HCT116 (cell line): ENCODE data around the gene SPATS1. TPM values are rescaled to one million over a fixed set of nuclear protein-coding genes. Genes with fewer than 3 reads are reported as not detected.

Source experiments
- ATAC-seq: fragments of 200-7000 bp; cut with Tn5 transposase; 2 replicates; pipeline ENCODE4 v1.9.1; 2020; ENCODE audit warnings: mild to moderate bottlenecking, moderate library complexity
- BruUV-seq: library from RNA; stranded (reverse); fragments of 400-500 nt; replicated peaks from 2 replicates; lab custom pipeline; 2021; lab: Mats Ljungman, UMichigan
- CTCF ChIA-PET: fragments of 300-600 bp; sonication (Branson Sonifier 250); formaldehyde crosslinking; loops from one replicate; lab custom pipeline; 2021; ENCODE audit warnings: antibody characterized with exemption; lab: Charles Lee
- POLR2A ChIA-PET: fragments of 300-600, 350-600 bp; sonication (Branson Sonifier 250); formaldehyde crosslinking; loops from one replicate; lab custom pipeline; 2021; ENCODE audit warnings: antibody characterized with exemption; lab: Charles Lee
- RAD21 ChIA-PET, 2 experiments: fragments of 300-600 bp; sonication (Branson Sonifier 250); formaldehyde crosslinking; loops; one replicate each; lab custom pipeline; 2023; ENCODE audit warnings: low total read pairs in 2 of 2; ENCODE audit not compliant: uncharacterized antibody in 2 of 2, unreplicated experiment in 2 of 2, low non-redundant PET in 1 of 2; lab: Charles Lee
- DNase-seq: peaks from one replicate; pipeline ENCODE4 v3.0.0-alpha.2; 2010; ENCODE audit warnings: low read depth, low spot score
- H2AFZ ChIP-seq: fragments of 200-600 bp; shearing (Covaris generic), sonication (generic); 2 replicates; pipeline ENCODE4 v1.6.1; 2017; ENCODE audit warnings: low read depth, mixed run types, mixed read lengths, antibody characterized with exemption, low read length; ENCODE audit not compliant: poor library complexity, severe bottlenecking
- H3K27ac ChIP-seq: 2 replicates; pipeline ENCODE4 v1.5.1; 2012; ENCODE audit warnings: low read depth, low read length
- H3K27me3 ChIP-seq: fragments of 200-600 bp; sonication (generic); 2 replicates; pipeline ENCODE4 v1.6.1; 2016; ENCODE audit warnings: mixed run types, low read length, mixed read lengths; ENCODE audit not compliant: insufficient read depth
- H3K36me3 ChIP-seq, 2 experiments: fragments of 200-500 bp in 1 of 2; fragments of 200-600 bp in 1 of 2; sonication (Bioruptor generic) in 1 of 2; sonication (generic) in 1 of 2; 2 replicates each; pipeline versions ENCODE4 v1.5.1 to v1.6.1; 2014 to 2016; ENCODE audit warnings: low read length in 2 of 2, inconsistent platforms in 1 of 2, mixed read lengths in 1 of 2, mixed run types in 1 of 2; ENCODE audit not compliant: insufficient read depth in 2 of 2, control insufficient read depth in 1 of 2
- H3K4me1 ChIP-seq, 2 experiments: fragments of 200-600 bp in 1 of 2; sonication (generic) in 1 of 2; 2 replicates each; pipeline versions ENCODE4 v1.5.1 to v1.6.1; 2012 to 2017; ENCODE audit warnings: low read length in 2 of 2, inconsistent platforms in 1 of 2, mild to moderate bottlenecking in 1 of 2, mixed read lengths in 1 of 2, mixed run types in 1 of 2, moderate library complexity in 1 of 2; ENCODE audit not compliant: insufficient read depth in 2 of 2, control insufficient read depth in 1 of 2
- H3K4me2 ChIP-seq: fragments of 200-600 bp; sonication (generic); 2 replicates; pipeline ENCODE4 v1.6.1; 2017; ENCODE audit warnings: mixed run types, low read length, mixed read lengths
- H3K4me3 ChIP-seq, 2 experiments: fragments of 200-600 bp in 1 of 2; sonication (generic) in 1 of 2; replicated peaks in 1 of 2; 2 replicates each; pipeline ENCODE4 v1.5.1; 2011 to 2016; ENCODE audit warnings: low read length in 2 of 2, control low read depth in 1 of 2, low read depth in 1 of 2, mild to moderate bottlenecking in 1 of 2, mixed read lengths in 1 of 2, mixed run types in 1 of 2
- H3K79me2 ChIP-seq: fragments of 200-600 bp; sonication (generic); 2 replicates; pipeline ENCODE4 v1.6.1; 2017; ENCODE audit warnings: mild to moderate bottlenecking, mixed run types, low read length, moderate library complexity, mixed read lengths; ENCODE audit not compliant: insufficient read depth
- H3K9ac ChIP-seq: fragments of 200-600 bp; sonication (generic); 2 replicates; pipeline ENCODE4 v1.6.1; 2016; ENCODE audit warnings: low read length, mixed read lengths
- H3K9me2 ChIP-seq: fragments of 200-600 bp; sonication (generic), shearing (Covaris generic); 2 replicates; pipeline ENCODE4 v1.6.1; 2017; ENCODE audit warnings: mixed run types, mild to moderate bottlenecking, moderate library complexity; ENCODE audit not compliant: insufficient read depth
- H3K9me3 ChIP-seq, 2 experiments: fragments of 200-500 bp in 1 of 2; fragments of 200-600 bp in 1 of 2; sonication (Bioruptor generic) in 1 of 2; sonication (generic) in 1 of 2; 2 replicates each; pipeline ENCODE4 v1.6.1; 2014 to 2017; ENCODE audit warnings: low read length in 2 of 2, mixed read lengths in 2 of 2, inconsistent platforms in 1 of 2, low read depth in 1 of 2, mild to moderate bottlenecking in 1 of 2, mixed run types in 1 of 2, moderate library complexity in 1 of 2; ENCODE audit not compliant: control insufficient read depth in 1 of 2, insufficient read depth in 1 of 2
- H4K20me1 ChIP-seq: fragments of 200-600 bp; sonication (generic), shearing (Covaris generic); 2 replicates; pipeline ENCODE4 v1.6.1; 2017; ENCODE audit warnings: mixed run types, mild to moderate bottlenecking, moderate library complexity; ENCODE audit not compliant: insufficient read depth
- CBX3 ChIP-seq: IDR thresholded peaks from 2 replicates; pipeline ENCODE4 v1.6.1; 2012; ENCODE audit warnings: low read depth
- EGR1 ChIP-seq: IDR thresholded peaks from 2 replicates; pipeline ENCODE4 v1.6.1; 2012; ENCODE audit warnings: low read depth
- ELF1 ChIP-seq: IDR thresholded peaks from 2 replicates; pipeline ENCODE4 v1.6.1; 2012; ENCODE audit warnings: low read depth, borderline replicate concordance
- EZH2 ChIP-seq: fragments of 200-600 bp; sonication (generic); IDR thresholded peaks from 2 replicates; pipeline ENCODE4 v1.6.1; 2017; ENCODE audit warnings: antibody characterized with exemption, mixed run types
- FOSL1 ChIP-seq: IDR thresholded peaks from 2 replicates; pipeline ENCODE4 v1.6.1; 2012; ENCODE audit warnings: low read depth
- MAX ChIP-seq: IDR thresholded peaks from 2 replicates; pipeline ENCODE4 v1.6.1; 2012
- POLR2A ChIP-seq: IDR thresholded peaks from 2 replicates; pipeline ENCODE4 v1.7.0; 2011; ENCODE audit warnings: borderline replicate concordance; ENCODE audit not compliant: insufficient read depth, insufficient read length; ENCODE audit errors: extremely low read depth
- POLR2AphosphoS5 ChIP-seq: IDR thresholded peaks from 2 replicates; pipeline ENCODE4 v1.6.1; 2011; ENCODE audit warnings: mild to moderate bottlenecking, low read depth, low read length, moderate library complexity
- RAD21 ChIP-seq: IDR thresholded peaks from 2 replicates; pipeline ENCODE4 v1.6.1; 2012; ENCODE audit warnings: low read depth, mild to moderate bottlenecking
- SP1 ChIP-seq: IDR thresholded peaks from 2 replicates; pipeline ENCODE4 v1.6.1; 2012; ENCODE audit warnings: low read depth
- SRF ChIP-seq: IDR thresholded peaks from 2 replicates; pipeline ENCODE4 v1.6.1; 2012; ENCODE audit warnings: low read depth
- TCF7L2 ChIP-seq: IDR thresholded peaks from 2 replicates; pipeline ENCODE4 v1.7.0; 2011; ENCODE audit warnings: borderline replicate concordance, inconsistent platforms; ENCODE audit not compliant: insufficient read depth, insufficient read length; ENCODE audit errors: extremely low read depth
- ZBTB33 ChIP-seq: IDR thresholded peaks from 2 replicates; pipeline ENCODE4 v1.6.1; 2011; ENCODE audit warnings: mild to moderate bottlenecking, low read length, moderate library complexity; ENCODE audit not compliant: insufficient replicate concordance; ENCODE audit errors: extremely low read depth
- ZFX ChIP-seq: fragments of 450-650 bp; IDR thresholded peaks from 2 replicates; pipeline ENCODE4 v1.6.1; 2017
- ZNF274 ChIP-seq: fragments of 200-500 bp; sonication (Bioruptor generic); IDR thresholded peaks from 2 replicates; pipeline ENCODE4 v1.6.1; 2014; ENCODE audit warnings: mild to moderate bottlenecking, low read depth, low read length, inconsistent platforms
- intact Hi-C: fragments of 100-400 bp; cut with micrococcal nuclease; formaldehyde crosslinking; loops from 2 replicates; pipeline ENCODE4 v1.10.0; 2022
- total RNA-seq: library from RNA; stranded (reverse); gene quantifications from one replicate; pipeline ENCODE4 v1.2.1, GENCODE V29; 2021; ENCODE audit not compliant: unreplicated experiment
- TF ChIP-seq, protein P1 (sequence below): IDR thresholded peaks from 2 replicates; pipeline ENCODE4 v1.6.1; 2012
- TF ChIP-seq, protein P2 (sequence below): IDR thresholded peaks from 2 replicates; pipeline ENCODE4 v1.6.1; 2012; ENCODE audit warnings: low read depth

Gene SPATS1
- total RNA-seq, 1 experiment from 2014 or later: not detected

GRCh38 chr6:44373787-44374186, 31.3 kb downstream of the SPATS1 start:
- H3K79me2 ChIP-seq: no peaks in the 10 kb centered on the region
- no peak for ATAC-seq
- RAD21 ChIA-PET: no interaction called here
- no peak overlapping the region for H3K4me3 ChIP-seq
- no peaks in the 10 kb centered on the region for H3K9me3 ChIP-seq
- no peak overlapping the region for H3K4me2 ChIP-seq
- no peak overlapping the region for H2AFZ ChIP-seq
- intact Hi-C loops: no loop called here
- TF ChIP-seq POLR2A (no peak), ELF1 (no peak), EGR1 (no peak), ZBTB33 (no peak), POLR2AphosphoS5 (no peak), SRF (no peak), ZFX (no peak), SP1 (no peak), ZNF274 (no peak), EZH2 (no peak), FOSL1 (no peak), CBX3 (no peak), MAX (no peak), TCF7L2 (no peak), RAD21 (no peak)
- TF ChIP-seq, protein P1, sequence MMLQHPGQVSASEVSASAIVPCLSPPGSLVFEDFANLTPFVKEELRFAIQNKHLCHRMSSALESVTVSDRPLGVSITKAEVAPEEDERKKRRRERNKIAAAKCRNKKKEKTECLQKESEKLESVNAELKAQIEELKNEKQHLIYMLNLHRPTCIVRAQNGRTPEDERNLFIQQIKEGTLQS: no peak
- TF ChIP-seq, protein P2, sequence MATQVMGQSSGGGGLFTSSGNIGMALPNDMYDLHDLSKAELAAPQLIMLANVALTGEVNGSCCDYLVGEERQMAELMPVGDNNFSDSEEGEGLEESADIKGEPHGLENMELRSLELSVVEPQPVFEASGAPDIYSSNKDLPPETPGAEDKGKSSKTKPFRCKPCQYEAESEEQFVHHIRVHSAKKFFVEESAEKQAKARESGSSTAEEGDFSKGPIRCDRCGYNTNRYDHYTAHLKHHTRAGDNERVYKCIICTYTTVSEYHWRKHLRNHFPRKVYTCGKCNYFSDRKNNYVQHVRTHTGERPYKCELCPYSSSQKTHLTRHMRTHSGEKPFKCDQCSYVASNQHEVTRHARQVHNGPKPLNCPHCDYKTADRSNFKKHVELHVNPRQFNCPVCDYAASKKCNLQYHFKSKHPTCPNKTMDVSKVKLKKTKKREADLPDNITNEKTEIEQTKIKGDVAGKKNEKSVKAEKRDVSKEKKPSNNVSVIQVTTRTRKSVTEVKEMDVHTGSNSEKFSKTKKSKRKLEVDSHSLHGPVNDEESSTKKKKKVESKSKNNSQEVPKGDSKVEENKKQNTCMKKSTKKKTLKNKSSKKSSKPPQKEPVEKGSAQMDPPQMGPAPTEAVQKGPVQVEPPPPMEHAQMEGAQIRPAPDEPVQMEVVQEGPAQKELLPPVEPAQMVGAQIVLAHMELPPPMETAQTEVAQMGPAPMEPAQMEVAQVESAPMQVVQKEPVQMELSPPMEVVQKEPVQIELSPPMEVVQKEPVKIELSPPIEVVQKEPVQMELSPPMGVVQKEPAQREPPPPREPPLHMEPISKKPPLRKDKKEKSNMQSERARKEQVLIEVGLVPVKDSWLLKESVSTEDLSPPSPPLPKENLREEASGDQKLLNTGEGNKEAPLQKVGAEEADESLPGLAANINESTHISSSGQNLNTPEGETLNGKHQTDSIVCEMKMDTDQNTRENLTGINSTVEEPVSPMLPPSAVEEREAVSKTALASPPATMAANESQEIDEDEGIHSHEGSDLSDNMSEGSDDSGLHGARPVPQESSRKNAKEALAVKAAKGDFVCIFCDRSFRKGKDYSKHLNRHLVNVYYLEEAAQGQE: no peak
- TF ChIP-seq, all 23 proteins: peak for 0
- H3K4me1 ChIP-seq: no peaks in the 10 kb centered on the region
- H4K20me1 ChIP-seq: no peaks in the 10 kb centered on the region
- CTCF ChIA-PET: no interaction called here
- no peak overlapping the region for H3K27ac ChIP-seq
- DNase-seq: no peak
- no peaks in the 10 kb centered on the region for H3K36me3 ChIP-seq
- no peak overlapping the region for H3K9ac ChIP-seq
- BruUV-seq: no TSS peak
- no peaks in the 10 kb centered on the region for H3K27me3 ChIP-seq
- POLR2A ChIA-PET: no interaction called here
- no peaks in the 10 kb centered on the region for H3K9me2 ChIP-seq
